ENCODE results near the gene OR6K2. TPM values are rescaled to one million over a fixed set of nuclear protein-coding genes. Genes with fewer than 3 reads are reported as not detected.
"Not testable (repeated sequence)": the region's sequence is repeated elsewhere in the genome, so short reads cannot be mapped to it uniquely, and the experiment has no call there.

OR6K2 gene
- total RNA-seq, result not detected
- long read RNA-seq, result 0 reads

DNA sequence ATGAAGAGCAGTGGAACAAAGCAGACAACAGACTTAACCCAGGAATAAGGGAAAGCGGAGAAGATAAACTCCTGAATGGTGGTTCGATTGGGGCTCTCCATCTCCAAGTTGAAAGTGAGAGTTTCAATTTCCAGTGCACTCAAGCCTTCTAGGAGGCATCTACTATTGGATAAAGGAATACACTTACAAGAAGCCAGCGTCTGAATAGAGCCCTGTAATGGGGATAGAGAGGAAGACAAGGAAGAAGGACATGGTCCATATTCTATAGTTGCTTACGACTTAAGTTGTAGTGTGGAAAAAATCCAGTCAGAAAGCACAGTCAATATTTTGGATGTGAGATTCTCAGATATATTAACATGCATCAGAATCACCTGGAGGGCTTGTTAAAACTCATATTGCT lies at the start of gene OR6K2:
TSS of gene OR6K2 (minus strand) at position 101 of the 400 bp plus-strand sequence. CDS start at position 101, 0 bp downstream.
- ATAC-seq, result no peak
- intact Hi-C loops (cut with DNase I), result no loop called here

GRCh38 chr1:158735848-158736247 lies 35.4 kb upstream of the OR6K2 start:
- DNase-seq (no peak), ATAC-seq (no peak)
- intact Hi-C loops (cut with DNase I), result no loop called here

More for the DNA sequence above, at the start of gene OR6K2:
- DNase-seq, result no peak

- intact Hi-C loops (cut with DNase I), result no loop called here
- ATAC-seq, result no peak
- DNase-seq, result no peak
These were observed 32.1 kb upstream of the OR6K2 start for GRCh38 chr1:158732524-158732923.

GRCh38 chr1:158731707-158732106 lies 31.3 kb upstream of the OR6K2 start:
- DNase-seq (no peak), ATAC-seq (no peak)
- intact Hi-C loops (cut with DNase I), result no loop called here

- intact Hi-C loops (cut with DNase I), result no loop called here
- DNase-seq (no peak), ATAC-seq (no peak)
These were observed 30.0 kb upstream of the OR6K2 start for GRCh38 chr1:158730453-158730852.

DNA sequence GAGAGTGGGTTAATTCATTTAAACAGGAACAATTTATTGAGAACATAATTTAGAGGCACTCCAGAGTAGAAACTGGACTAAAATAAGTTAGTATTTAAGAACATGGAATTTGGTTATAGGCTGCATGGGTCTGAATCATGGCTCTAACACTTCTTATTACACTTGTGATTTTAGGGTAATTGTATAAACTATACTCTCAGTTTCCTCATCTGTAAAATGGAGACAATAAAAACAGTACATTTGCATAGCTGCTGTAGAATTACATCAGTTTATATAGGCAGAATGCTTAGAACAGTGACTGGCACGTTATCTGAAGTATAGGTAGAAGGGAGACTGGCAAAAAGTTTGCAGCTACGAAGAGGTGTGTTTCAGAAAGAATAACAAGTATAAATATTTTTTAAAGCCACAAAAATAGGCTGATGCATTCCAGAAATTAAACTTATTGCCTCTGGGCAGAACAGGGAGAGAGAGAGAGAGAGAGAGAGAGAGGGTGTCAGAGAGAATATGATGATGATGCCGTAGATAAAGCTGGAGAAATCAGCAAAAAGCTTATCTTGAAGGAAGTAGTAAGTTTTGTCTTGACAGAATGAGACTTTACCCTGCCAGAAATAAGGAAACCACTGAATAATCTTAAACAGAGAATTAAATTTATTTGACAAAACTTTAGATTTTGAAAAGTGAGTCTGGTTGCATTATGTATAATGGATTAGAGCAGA lies 28.2 kb upstream of the OR6K2 start:
- no peak for DNase-seq
- intact Hi-C loops (cut with DNase I), result no loop called here
- ATAC-seq, result no peak

GRCh38 chr1:158724442-158724841 lies 24.0 kb upstream of the OR6K2 start:
- no peak for ATAC-seq
- no peak for DNase-seq
- intact Hi-C loops (cut with DNase I), result no loop called here

- intact Hi-C loops (cut with DNase I), result no loop called here
- ATAC-seq, result no peak
- no peak for DNase-seq
These were observed 20.2 kb upstream of the OR6K2 start, which contains the start of gene OR6K3 for GRCh38 chr1:158720620-158721019. Gene OR6K3 (minus strand): TSS chr1:158720720. CDS start chr1:158718115, 2,605 bp downstream.

- ATAC-seq (no peak), DNase-seq (no peak)
- intact Hi-C loops (cut with DNase I), result no loop called here
These were observed 19.2 kb upstream of the OR6K2 start for GRCh38 chr1:158719664-158720063.

GRCh38 chr1:158717344-158717743 lies 16.9 kb upstream of the OR6K2 start:
- ATAC-seq (no peak), DNase-seq (no peak)
- intact Hi-C loops (cut with DNase I), result no loop called here

GRCh38 chr1:158716335-158716734 lies 15.9 kb upstream of the OR6K2 start:
- no peak for DNase-seq
- intact Hi-C loops (cut with DNase I), result no loop called here
- no peak for ATAC-seq

- DNase-seq (no peak), ATAC-seq (no peak)
- intact Hi-C loops (cut with DNase I), result no loop called here
These were observed 14.3 kb upstream of the OR6K2 start for GRCh38 chr1:158714754-158715153.

DNA sequence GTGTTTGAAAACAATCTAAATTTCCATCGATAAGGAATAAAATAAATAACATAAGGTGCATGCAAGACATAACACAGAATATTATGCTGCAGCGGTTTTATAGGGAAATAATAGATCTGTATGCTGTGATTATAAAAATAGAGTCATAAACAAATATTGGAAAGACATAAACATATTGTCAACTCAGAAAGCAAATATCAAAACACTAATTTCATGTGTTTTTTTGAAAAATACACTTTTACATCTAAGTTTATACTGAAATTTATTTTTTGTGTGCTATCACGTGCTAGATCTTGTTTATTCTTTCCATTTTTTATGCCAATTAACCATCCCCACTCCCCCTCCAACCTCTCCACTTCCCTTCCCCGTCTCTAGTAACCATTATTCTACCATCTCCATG lies 10.6 kb upstream of the OR6K2 start:
- ATAC-seq (no peak), DNase-seq (no peak)
- intact Hi-C loops (cut with DNase I), result no loop called here

DNA sequence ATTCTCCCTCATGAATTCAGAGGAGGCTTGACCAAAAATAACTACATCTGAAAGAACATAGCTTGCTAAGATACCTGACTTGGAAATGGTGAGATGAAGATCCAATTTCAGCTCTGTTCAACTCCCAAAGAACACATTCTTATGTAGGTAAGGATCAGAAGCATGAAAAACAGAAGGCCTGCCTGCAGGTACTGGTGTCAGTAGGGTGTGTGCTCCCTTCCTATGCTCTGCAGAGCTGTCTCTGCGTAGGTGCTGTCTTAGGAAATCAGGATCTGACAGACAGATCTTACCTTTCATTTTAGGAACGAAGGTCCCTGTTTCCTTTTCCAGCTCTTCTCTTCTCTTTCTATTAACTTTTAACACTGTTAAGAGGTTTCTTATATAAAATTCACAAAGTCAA lies 5.6 kb upstream of the OR6K2 start:
- DNase-seq, result no peak
- intact Hi-C loops (cut with DNase I), result no loop called here
- no peak for ATAC-seq

DNA sequence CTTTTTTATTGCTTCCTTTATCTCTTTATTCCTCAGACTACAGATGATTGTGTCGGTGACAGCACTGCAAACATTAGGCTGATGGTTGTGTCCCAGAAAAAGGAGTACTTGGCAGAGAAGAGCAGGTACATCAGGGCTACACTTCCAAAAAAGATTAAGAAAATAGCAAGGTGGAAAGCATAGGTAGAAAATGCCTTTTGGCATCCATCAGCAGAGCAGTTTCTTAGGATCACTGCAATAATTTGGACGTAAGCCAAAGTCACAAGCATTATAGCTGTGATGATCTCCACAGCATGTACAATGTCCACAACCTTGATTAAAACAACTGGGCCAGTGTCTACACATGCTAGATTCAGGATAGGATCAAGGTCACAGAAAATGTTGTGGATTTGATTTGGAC lies 5.9 kb downstream of the OR6K2 start:
- intact Hi-C loops (cut with DNase I), result no loop called here
- DNase-seq (no peak), ATAC-seq (no peak)

- ATAC-seq, result no peak
These were observed 8.1 kb downstream of the OR6K2 start for GRCh38 chr1:158692356-158692755.

DNA sequence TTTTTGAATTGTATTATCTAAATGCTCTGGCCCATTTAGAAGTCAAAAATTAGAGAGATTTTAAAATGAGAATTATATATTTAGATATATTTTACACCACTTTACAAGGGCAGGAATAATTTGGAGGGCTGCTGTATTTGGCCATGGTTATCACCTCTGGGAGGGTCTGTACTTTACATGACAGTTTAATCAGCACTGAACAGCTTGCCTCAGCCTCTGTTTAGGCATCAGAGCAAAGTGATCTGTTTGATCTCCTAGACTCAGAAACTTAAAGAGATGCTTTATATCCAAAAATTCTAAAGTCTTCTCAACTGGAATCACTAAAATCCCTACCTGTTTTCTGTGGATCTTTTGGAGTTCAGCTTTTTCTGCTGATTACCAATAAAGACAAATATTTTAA lies 8.5 kb downstream of the OR6K2 start:
- DNase-seq (no peak), ATAC-seq (no peak)
- intact Hi-C loops (cut with DNase I), result no loop called here

More at GRCh38 chr1:158692356-158692755, 8.1 kb downstream of the OR6K2 start:
- intact Hi-C loops (cut with DNase I), result no loop called here
- no peak for DNase-seq

- DNase-seq; ATAC-seq; intact Hi-C loops (cut with DNase I): not testable (repeated sequence)
These were observed 9.3 kb downstream of the OR6K2 start for GRCh38 chr1:158691149-158691548.

- no peak for ATAC-seq
- no peak for DNase-seq
- intact Hi-C loops (cut with DNase I), result no loop called here
These were observed 10.6 kb downstream of the OR6K2 start for GRCh38 chr1:158689875-158690274.

DNA sequence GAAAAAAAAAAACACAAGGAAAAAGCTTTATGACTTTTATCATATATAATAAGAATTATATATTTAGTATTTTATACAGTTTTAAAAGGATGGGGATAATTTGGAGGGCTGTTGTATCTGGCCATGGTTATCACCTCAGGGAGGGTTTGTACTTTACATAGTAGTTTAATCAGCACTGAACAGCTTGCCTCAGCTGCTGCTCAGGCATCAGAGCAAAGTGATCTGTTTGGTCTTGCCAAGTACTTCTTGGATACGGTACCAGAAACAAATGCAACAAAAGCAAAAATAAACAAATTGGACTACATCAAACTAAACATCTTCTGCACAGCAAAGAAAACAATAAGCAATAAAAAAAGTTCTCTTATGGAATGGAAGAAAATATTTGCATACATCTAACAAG lies 11.3 kb downstream of the OR6K2 start:
- ATAC-seq (no peak), DNase-seq (no peak)
- intact Hi-C loops (cut with DNase I), result no loop called here

DNA sequence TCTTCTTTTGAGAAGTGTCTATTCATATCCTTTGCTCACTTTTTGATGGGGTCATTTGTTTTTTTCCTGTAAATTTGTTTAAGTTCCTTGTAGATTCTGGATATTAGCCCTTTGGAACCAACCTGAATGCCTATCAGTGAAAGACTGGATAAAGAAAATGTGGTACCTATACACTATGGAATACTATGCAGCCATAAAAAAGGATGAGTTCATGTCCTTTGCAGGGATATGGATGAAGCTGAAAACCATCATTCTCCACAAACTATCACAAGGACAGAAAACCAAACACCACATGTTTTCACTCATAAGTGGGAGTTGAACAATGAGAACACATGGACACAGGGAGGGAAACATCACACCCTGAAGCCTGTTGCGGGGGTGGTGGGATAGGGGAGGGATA lies 12.1 kb downstream of the OR6K2 start:
- ATAC-seq; DNase-seq; intact Hi-C loops (cut with DNase I): not testable (repeated sequence)
